ENCODE measurements around the gene DAP3.

DNA sequence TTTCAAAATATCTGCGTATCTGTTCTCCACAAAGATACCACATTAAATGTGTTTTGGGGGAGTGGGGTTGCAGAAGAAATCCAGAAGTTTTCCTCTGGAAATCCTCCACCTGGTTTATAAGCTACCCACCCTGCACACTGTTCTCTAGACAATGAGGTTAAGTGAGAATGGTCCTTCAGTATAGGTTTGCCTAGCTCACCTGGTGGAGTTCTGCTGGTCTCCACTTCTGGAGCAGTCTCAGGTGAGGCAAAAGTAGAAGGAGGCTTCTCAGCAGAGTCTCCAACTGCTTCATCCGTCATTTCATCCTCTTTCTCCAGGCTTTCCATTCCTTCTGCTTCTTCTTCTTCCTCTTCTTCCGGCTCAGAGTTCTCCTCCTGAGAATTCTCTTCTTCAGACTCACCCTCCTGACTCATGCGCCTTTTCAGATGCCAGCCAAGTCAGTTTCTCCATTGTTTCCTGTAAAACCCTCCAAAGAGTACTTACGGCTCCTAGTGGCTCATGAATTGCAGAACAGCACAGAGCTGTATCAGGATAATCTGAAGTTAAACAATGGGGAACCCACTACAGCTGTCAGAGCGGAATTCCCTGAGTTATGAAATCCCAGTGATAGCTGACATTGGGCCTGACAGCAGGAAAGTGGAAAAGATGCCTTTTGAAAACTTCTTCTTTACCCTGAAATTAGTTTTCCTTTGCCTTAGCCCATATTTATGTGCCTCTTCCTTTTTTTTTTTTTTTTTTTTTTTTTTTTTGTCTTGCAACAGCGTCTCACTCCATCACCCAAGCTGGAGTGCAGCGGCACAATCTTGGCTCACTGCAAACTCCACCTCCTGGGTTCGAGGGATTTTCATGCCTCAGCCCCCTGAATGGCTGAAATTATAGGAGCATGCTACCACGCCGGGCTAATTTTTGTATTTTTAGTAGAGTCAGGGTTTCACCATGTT, 40.4 kb upstream of the DAP3 start:
- TF ChIP-seq, protein P1, sequence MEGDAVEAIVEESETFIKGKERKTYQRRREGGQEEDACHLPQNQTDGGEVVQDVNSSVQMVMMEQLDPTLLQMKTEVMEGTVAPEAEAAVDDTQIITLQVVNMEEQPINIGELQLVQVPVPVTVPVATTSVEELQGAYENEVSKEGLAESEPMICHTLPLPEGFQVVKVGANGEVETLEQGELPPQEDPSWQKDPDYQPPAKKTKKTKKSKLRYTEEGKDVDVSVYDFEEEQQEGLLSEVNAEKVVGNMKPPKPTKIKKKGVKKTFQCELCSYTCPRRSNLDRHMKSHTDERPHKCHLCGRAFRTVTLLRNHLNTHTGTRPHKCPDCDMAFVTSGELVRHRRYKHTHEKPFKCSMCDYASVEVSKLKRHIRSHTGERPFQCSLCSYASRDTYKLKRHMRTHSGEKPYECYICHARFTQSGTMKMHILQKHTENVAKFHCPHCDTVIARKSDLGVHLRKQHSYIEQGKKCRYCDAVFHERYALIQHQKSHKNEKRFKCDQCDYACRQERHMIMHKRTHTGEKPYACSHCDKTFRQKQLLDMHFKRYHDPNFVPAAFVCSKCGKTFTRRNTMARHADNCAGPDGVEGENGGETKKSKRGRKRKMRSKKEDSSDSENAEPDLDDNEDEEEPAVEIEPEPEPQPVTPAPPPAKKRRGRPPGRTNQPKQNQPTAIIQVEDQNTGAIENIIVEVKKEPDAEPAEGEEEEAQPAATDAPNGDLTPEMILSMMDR (IDR thresholded peaks at IDR 0.05), result no peak
- no peak for TF ChIP-seq EZH2 (IDR thresholded peaks at IDR 0.05; ENCODE audit: borderline replicate concordance, insufficient read depth, low read depth, low read length, poor library complexity, severe bottlenecking)
